Activated CD4-positive, alpha-beta memory T cell treated with anti-CD3 and anti-CD28 coated beads for 36 hours (primary cell): ENCODE data around the gene ATF6B. TPM values are rescaled to one million over a fixed set of nuclear protein-coding genes. Genes with fewer than 3 reads are reported as not detected.
"Not testable (repeated sequence)": the region's sequence is repeated elsewhere in the genome, so short reads cannot be mapped to it uniquely, and the experiment has no call there.

Source experiments
- CTCF ChIA-PET: fragments of 350-600 bp; sonication (Branson Sonifier 250); formaldehyde crosslinking; loops from one replicate; lab custom pipeline; 2021; ENCODE audit warnings: antibody characterized with exemption, inconsistent platforms; lab: Charles Lee
- POLR2A ChIA-PET: fragments of 350-600 bp; sonication (Branson Sonifier 250); formaldehyde crosslinking; loops from one replicate; lab custom pipeline; 2021; ENCODE audit warnings: antibody characterized with exemption; lab: Charles Lee
- DNase-seq: peaks from one replicate; pipeline ENCODE4 v3.0.0-alpha.2; 2020
- H3K27ac Mint-ChIP-seq: one replicate; pipeline ENCODE4 v1.8.0; 2021; ENCODE audit warnings: mixed read lengths
- H3K27me3 Mint-ChIP-seq: one replicate; pipeline ENCODE4 v1.8.0; 2021; ENCODE audit warnings: mixed read lengths
- H3K36me3 Mint-ChIP-seq: one replicate; pipeline ENCODE4 v1.8.0; 2021; ENCODE audit warnings: mixed read lengths
- H3K4me1 Mint-ChIP-seq: one replicate; pipeline ENCODE4 v1.8.0; 2021; ENCODE audit warnings: low read depth, mixed read lengths
- H3K4me3 Mint-ChIP-seq: one replicate; pipeline ENCODE4 v1.8.0; 2021; ENCODE audit warnings: mild to moderate bottlenecking, mixed read lengths
- H3K9me3 Mint-ChIP-seq: one replicate; pipeline ENCODE4 v1.8.0; 2021; ENCODE audit warnings: mixed read lengths
- intact Hi-C: fragments of 100-400 bp; cut with micrococcal nuclease; formaldehyde crosslinking; loops from one replicate; pipeline ENCODE4 v1.15.1; 2023
- total RNA-seq, 2 experiments: library from RNA; stranded (reverse); gene quantifications; one replicate each; pipeline ENCODE4 v1.2.3, GENCODE V29; 2021

Gene ATF6B
- total RNA-seq, 2 experiments from 2014 or later, result 67.4 to 80.9 TPM

- Mint-ChIP-seq H3K4me1 (peaks cover 20% of the 10 kb centered on the region), H3K27me3 (peaks cover 30% of the 10 kb centered on the region), H3K36me3 (no peaks in the 10 kb centered on the region), H3K27ac (no peak overlapping the region), H3K9me3 (no peaks in the 10 kb centered on the region), H3K4me3 (no peak overlapping the region)
- ChIA-PET POLR2A (interaction anchor here (1.5 kb wide), 1 partner anchor 45 kb away, joined by 3 read pairs; no protein-coding TSS in a partner anchor), CTCF (interaction anchor here (0.7 to 1.5 kb wide), 3 partner anchors 19 to 98 kb away, joined by 3 to 4 read pairs (median 4); no protein-coding TSS in a partner anchor)
- intact Hi-C loops, result loop anchor here (1.0 to 2.0 kb wide), 2 partner anchors 19 to 47 kb away; partner anchors contain the start of gene ATF6B
- DNase-seq, result no peak
Observed at GRCh38 chr6:32147401-32148132, 19.5 kb upstream of the ATF6B start.

- CTCF ChIA-PET, result no interaction called here
- H3K36me3 Mint-ChIP-seq, result no peaks in the 10 kb centered on the region
- POLR2A ChIA-PET, result interaction anchor here (0.5 kb wide), 1 partner anchor 48 kb away, joined by 3 read pairs; no protein-coding TSS in a partner anchor
- no peak overlapping the region for H3K27ac Mint-ChIP-seq
- H3K4me1 Mint-ChIP-seq, result peaks cover 17% of the 10 kb centered on the region
- H3K4me3 Mint-ChIP-seq, result no peak overlapping the region
- intact Hi-C loops, result no loop called here
- DNase-seq, result no peak
- peaks cover 30% of the 10 kb centered on the region for H3K27me3 Mint-ChIP-seq
- no peaks in the 10 kb centered on the region for H3K9me3 Mint-ChIP-seq
Observed at GRCh38 chr6:32146687-32147086, 18.6 kb upstream of the ATF6B start.

- ChIA-PET CTCF (no interaction called here), POLR2A (interaction anchor here (0.5 kb wide), 1 partner anchor 48 kb away, joined by 3 read pairs; no protein-coding TSS in a partner anchor)
- peaks cover 15% of the 10 kb centered on the region for H3K4me1 Mint-ChIP-seq
- intact Hi-C loops, result no loop called here
- no peak overlapping the region for H3K4me3 Mint-ChIP-seq
- peaks cover 29% of the 10 kb centered on the region for H3K27me3 Mint-ChIP-seq
- no peak for DNase-seq
- no peaks in the 10 kb centered on the region for H3K36me3 Mint-ChIP-seq
- H3K27ac Mint-ChIP-seq, result no peak overlapping the region
- H3K9me3 Mint-ChIP-seq, result no peaks in the 10 kb centered on the region
Observed at GRCh38 chr6:32146287-32146686, 18.2 kb upstream of the ATF6B start.

GRCh38 chr6:32144238-32144637 lies 16.2 kb upstream of the ATF6B start:
- peaks cover 17% of the 10 kb centered on the region for H3K27me3 Mint-ChIP-seq
- CTCF ChIA-PET, result interaction anchor here (1.1 kb wide), 2 partner anchors 15 to 25 kb away, joined by 3 read pairs; no protein-coding TSS in a partner anchor
- intact Hi-C loops, result not testable (repeated sequence)

GRCh38 chr6:32140420-32141046 lies 12.5 kb upstream of the ATF6B start:
- no peak overlapping the region for H3K27ac Mint-ChIP-seq
- POLR2A ChIA-PET, result no interaction called here
- CTCF ChIA-PET, result no interaction called here
- H3K9me3 Mint-ChIP-seq, result no peaks in the 10 kb centered on the region
- no peak for DNase-seq
- no peaks in the 10 kb centered on the region for H3K36me3 Mint-ChIP-seq
- intact Hi-C loops, result no loop called here
- H3K4me1 Mint-ChIP-seq, result no peaks in the 10 kb centered on the region
- no peak overlapping the region for H3K4me3 Mint-ChIP-seq
- no peaks in the 10 kb centered on the region for H3K27me3 Mint-ChIP-seq

More at GRCh38 chr6:32144238-32144637, 16.2 kb upstream of the ATF6B start:
- POLR2A ChIA-PET, H3K36me3 Mint-ChIP-seq, H3K9me3 Mint-ChIP-seq, H3K4me3 Mint-ChIP-seq, DNase-seq, H3K27ac Mint-ChIP-seq: not testable (repeated sequence)
- H3K4me1 Mint-ChIP-seq, result peaks cover 10% of the 10 kb centered on the region

- DNase-seq, result no peak
- Mint-ChIP-seq H3K9me3 (no peaks in the 10 kb centered on the region), H3K4me3 (no peak overlapping the region), H3K27me3 (no peaks in the 10 kb centered on the region), H3K36me3 (no peaks in the 10 kb centered on the region), H3K4me1 (no peaks in the 10 kb centered on the region), H3K27ac (no peak overlapping the region)
- ChIA-PET POLR2A (no interaction called here), CTCF (interaction anchor here (0.9 kb wide), 1 partner anchor 9 kb away, joined by 3 read pairs; no protein-coding TSS in a partner anchor)
- intact Hi-C loops, result no loop called here
Observed at GRCh38 chr6:32139590-32139989, 11.5 kb upstream of the ATF6B start.

GRCh38 chr6:32137454-32137853 lies 9.4 kb upstream of the ATF6B start:
- no peak for DNase-seq
- Mint-ChIP-seq H3K36me3 (no peaks in the 10 kb centered on the region), H3K27me3 (no peaks in the 10 kb centered on the region), H3K9me3 (no peaks in the 10 kb centered on the region), H3K27ac (no peak overlapping the region), H3K4me1 (no peaks in the 10 kb centered on the region), H3K4me3 (no peak overlapping the region)
- POLR2A ChIA-PET, result no interaction called here
- intact Hi-C loops, result no loop called here
- CTCF ChIA-PET, result no interaction called here

GRCh38 chr6:32133786-32134185 lies 5.7 kb upstream of the ATF6B start:
- intact Hi-C loops, result no loop called here
- H3K4me1 Mint-ChIP-seq, result peaks cover 10% of the 10 kb centered on the region
- ChIA-PET POLR2A (interaction anchor here (0.6 kb wide), 1 partner anchor 796 kb away, joined by 3 read pairs; no protein-coding TSS in a partner anchor), CTCF (no interaction called here)
- no peak for DNase-seq
- H3K36me3 Mint-ChIP-seq, result no peaks in the 10 kb centered on the region
- no peaks in the 10 kb centered on the region for H3K27me3 Mint-ChIP-seq
- H3K27ac Mint-ChIP-seq, result no peak overlapping the region
- no peaks in the 10 kb centered on the region for H3K9me3 Mint-ChIP-seq
- no peak overlapping the region for H3K4me3 Mint-ChIP-seq

- intact Hi-C loops, result no loop called here
- no peak overlapping the region for H3K4me3 Mint-ChIP-seq
Observed at GRCh38 chr6:32132110-32132509, 4.1 kb upstream of the ATF6B start.

GRCh38 chr6:32131439-32131948 lies 3.4 kb upstream of the ATF6B start:
- POLR2A ChIA-PET, result interaction anchor here (2.6 kb wide), 1 partner anchor 23 kb away, joined by 6 read pairs; no protein-coding TSS in a partner anchor
- intact Hi-C loops, result no loop called here

More at GRCh38 chr6:32132110-32132509, 4.1 kb upstream of the ATF6B start:
- CTCF ChIA-PET, result no interaction called here
- no peak overlapping the region for H3K27ac Mint-ChIP-seq
- DNase-seq, result no peak
- H3K27me3 Mint-ChIP-seq, result no peaks in the 10 kb centered on the region
- H3K36me3 Mint-ChIP-seq, result no peaks in the 10 kb centered on the region
- POLR2A ChIA-PET, result no interaction called here
- H3K4me1 Mint-ChIP-seq, result peaks cover 20% of the 10 kb centered on the region
- no peaks in the 10 kb centered on the region for H3K9me3 Mint-ChIP-seq

GRCh38 chr6:32129297-32130088 lies 1.4 kb upstream of the ATF6B start:
- peak overlapping the region; percentile 88 for H3K27ac Mint-ChIP-seq
- intact Hi-C loops, result no loop called here

More at GRCh38 chr6:32131439-32131948, 3.4 kb upstream of the ATF6B start:
- DNase-seq, result no peak
- Mint-ChIP-seq H3K27me3 (no peaks in the 10 kb centered on the region), H3K9me3 (no peaks in the 10 kb centered on the region), H3K27ac (no peak overlapping the region), H3K4me3 (no peak overlapping the region), H3K4me1 (peaks cover 25% of the 10 kb centered on the region), H3K36me3 (peaks cover 2% of the 10 kb centered on the region)
- CTCF ChIA-PET, result interaction anchor here (0.6 kb wide), 1 partner anchor 27 kb away, joined by 3 read pairs; no protein-coding TSS in a partner anchor

More at GRCh38 chr6:32129297-32130088, 1.4 kb upstream of the ATF6B start:
- H3K4me3 Mint-ChIP-seq, result peak overlapping the region; percentile 94
- ChIA-PET CTCF (interaction anchor here (0.7 to 4.3 kb wide), 10 partner anchors 11 to 82 kb away, joined by 3 to 35 read pairs (median 3); partner anchors contain the start of gene GPSM3), POLR2A (interaction anchor here (0.8 to 2.6 kb wide), 4 partner anchors 25 to 66 kb away, joined by 3 to 16 read pairs (median 8); partner anchors contain the start of gene RNF5)
- peaks cover 35% of the 10 kb centered on the region for H3K4me1 Mint-ChIP-seq
- no peak for DNase-seq
- no peaks in the 10 kb centered on the region for H3K27me3 Mint-ChIP-seq
- peaks cover 9% of the 10 kb centered on the region for H3K36me3 Mint-ChIP-seq
- no peaks in the 10 kb centered on the region for H3K9me3 Mint-ChIP-seq
